ENCODE results near the gene MYO5B.

The MYO5B gene

DNA sequence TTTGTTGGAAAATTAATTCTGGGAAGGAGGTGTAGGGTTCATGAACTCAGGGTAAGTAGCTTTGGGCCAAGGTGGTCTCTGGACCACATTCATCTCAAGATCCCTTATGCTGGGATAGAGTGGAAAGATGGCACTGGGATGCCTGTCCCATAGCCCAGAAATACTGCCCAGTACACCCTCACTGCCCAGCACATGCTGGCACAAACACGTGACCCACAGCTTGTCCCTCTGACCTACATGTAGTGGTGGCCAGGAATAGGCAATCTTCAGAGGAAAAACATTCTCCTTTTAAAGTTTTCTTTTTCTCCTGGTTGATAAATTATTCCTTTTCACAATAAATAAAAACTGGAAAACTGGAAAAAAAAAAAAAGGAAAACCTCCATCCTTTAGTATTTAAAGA is 246.0 kb downstream of the MYO5B start:
- in situ Hi-C loops (cut with HindIII; ENCODE audit: low pct_unique_long_range_greater_than_20kb, low sequenced_read_pairs) = no loop called here

DNA sequence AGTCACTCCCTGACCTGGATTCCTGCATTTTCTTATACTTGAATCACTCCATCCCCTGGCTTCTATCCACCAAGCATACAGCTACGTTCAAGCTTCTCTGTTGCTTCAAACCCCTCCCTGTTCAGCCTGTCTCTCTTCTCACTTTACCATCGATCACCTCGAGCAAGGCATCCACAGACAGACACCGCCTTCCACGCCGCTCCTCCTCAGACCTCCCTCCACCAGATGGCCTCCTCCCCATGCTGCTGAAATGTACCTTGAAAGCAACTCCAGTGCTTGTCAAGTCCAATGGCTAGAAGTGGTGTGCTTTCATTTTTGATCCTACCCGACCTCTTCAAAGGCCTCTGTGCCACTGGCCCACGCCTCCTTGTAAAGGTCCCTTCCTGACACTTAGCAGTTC is 250.3 kb downstream of the MYO5B start:
- in situ Hi-C loops (cut with HindIII; ENCODE audit: low pct_unique_long_range_greater_than_20kb, low sequenced_read_pairs) = no loop called here
- no peak for DNase-seq (ENCODE audit: low read depth in 1 of 2, low spot score in 1 of 2)
- no peak for TF ChIP-seq JUND (IDR thresholded peaks at IDR 0.05; ENCODE audit: low read depth)

More for the DNA sequence above, 246.0 kb downstream of the MYO5B start:
- DNase-seq (ENCODE audit: low read depth in 1 of 2, low spot score in 1 of 2) = no peak
- TF ChIP-seq JUND (IDR thresholded peaks at IDR 0.05; ENCODE audit: low read depth) = no peak

DNA sequence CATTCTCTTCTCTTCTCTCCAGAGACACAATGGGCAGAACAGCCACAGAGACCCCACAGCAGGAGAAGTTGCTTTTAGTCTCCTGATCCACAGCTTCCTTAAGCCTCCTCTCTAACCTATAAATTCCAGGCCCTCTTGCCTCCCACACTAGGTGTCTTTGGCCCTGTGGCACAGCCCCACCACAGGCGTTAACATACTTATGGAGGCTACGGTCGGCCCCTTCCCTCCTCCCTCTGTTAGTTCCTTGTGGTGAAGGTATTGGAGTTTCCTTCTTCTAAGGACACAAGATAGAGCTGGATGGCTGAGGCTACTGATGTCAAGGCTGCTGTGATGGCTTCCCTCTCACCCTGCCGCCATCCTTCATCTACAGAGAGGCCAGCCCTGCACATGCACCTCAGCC is 258.1 kb downstream of the MYO5B start:
- TF ChIP-seq JUND (IDR thresholded peaks at IDR 0.05; ENCODE audit: low read depth) = no peak
- DNase-seq (ENCODE audit: low read depth in 1 of 2, low spot score in 1 of 2) = no peak
- in situ Hi-C loops (cut with HindIII; ENCODE audit: low pct_unique_long_range_greater_than_20kb, low sequenced_read_pairs) = no loop called here

DNA sequence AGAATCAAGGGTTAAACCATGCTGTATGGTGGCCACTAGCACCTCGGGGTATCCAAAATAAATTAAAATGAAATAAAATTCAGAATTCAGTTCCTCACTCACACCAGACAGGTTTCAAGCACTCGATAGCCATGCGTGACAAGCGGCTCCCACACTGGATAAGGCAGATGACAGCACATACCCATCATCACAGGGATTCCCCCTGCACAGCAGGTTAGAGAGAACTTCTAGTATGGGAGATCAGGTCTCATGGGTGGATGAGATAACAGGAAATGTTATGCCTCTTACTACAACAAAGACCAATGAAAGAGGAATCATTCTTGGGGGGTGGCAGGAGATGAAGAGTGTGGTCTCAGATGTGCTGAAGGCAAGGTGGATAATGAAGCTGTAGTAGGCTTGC is 259.7 kb downstream of the MYO5B start:
- in situ Hi-C loops (cut with HindIII; ENCODE audit: low pct_unique_long_range_greater_than_20kb, low sequenced_read_pairs) = no loop called here
- no peak for TF ChIP-seq JUND (IDR thresholded peaks at IDR 0.05; ENCODE audit: low read depth)
- no peak for DNase-seq (ENCODE audit: low read depth in 1 of 2, low spot score in 1 of 2)

DNA sequence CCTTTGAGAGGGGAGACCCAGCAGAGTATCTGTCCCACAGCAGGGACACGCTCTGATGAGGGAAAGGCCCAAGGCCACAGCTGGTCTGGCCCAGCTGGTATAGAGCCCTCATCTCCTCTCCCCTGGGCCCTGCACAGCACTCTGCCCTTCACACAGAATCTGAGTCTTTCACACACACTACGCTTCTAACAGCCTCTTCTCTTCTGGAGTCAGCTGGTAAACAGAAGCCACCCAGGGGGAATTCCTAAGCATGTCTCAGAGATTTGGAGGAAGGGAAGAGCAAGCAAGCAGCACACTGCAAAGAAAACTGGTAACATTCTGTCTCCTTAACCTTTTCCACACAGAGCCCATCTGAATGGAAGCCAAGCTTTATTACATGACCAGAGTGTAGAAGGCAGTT is 260.5 kb downstream of the MYO5B start:
- in situ Hi-C loops (cut with HindIII; ENCODE audit: low pct_unique_long_range_greater_than_20kb, low sequenced_read_pairs) = no loop called here
- no peak for DNase-seq (ENCODE audit: low read depth in 1 of 2, low spot score in 1 of 2)
- TF ChIP-seq JUND (IDR thresholded peaks at IDR 0.05; ENCODE audit: low read depth) = no peak

DNA sequence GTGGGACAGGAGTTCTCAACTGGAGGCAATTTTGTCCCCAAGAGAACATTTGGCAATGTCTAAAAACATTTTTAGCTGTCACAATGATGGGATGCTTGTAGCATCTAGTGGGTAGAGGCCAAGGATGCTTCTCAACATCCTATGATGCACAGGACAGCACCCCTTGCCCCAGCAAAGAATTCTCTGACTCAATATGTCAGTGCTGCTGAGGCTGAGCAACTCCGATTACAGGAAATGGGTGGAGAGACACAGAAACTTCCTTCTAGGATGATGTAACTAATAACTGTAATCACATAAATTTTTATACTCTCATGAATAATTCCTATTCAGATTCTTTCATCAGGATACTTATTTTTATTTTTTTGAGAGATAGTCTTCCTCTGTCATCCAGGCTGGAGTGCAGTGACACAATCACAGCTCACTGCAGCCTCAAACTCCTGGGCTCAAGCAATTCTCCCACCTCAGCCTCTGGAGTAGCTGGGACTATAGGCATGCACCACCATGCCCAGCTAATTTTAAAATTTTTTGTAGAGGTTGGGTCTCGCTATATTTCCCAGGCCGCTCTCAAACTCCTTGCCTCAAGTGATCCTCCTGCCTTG is 261.3 kb downstream of the MYO5B start:
- no peak for TF ChIP-seq JUND (IDR thresholded peaks at IDR 0.05; ENCODE audit: low read depth)
- no peak for DNase-seq (ENCODE audit: low read depth in 1 of 2, low spot score in 1 of 2)
- in situ Hi-C loops (cut with HindIII; ENCODE audit: low pct_unique_long_range_greater_than_20kb, low sequenced_read_pairs) = no loop called here

DNA sequence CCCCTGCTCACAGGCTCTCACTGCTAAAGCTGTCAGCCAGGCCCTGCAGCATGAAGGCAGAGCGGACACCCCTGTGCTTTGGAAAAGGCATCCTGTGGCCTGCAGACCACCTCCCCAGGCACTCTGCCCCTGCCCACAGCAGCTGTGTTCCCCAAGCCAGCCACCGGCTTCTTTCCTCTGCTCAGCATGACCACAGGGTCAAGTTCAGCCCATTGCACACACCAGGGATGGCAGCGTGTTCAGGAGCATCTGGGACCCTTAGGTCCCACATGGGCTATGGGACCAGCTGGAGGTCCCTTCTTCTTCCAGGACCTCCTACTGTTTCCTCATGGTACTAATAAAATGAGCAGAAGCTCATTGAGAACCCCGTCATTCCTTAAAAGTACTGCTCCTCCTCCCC is 263.2 kb downstream of the MYO5B start:
- TF ChIP-seq JUND (IDR thresholded peaks at IDR 0.05; ENCODE audit: low read depth) = no peak
- in situ Hi-C loops (cut with HindIII; ENCODE audit: low pct_unique_long_range_greater_than_20kb, low sequenced_read_pairs) = no loop called here
- no peak for DNase-seq (ENCODE audit: low read depth in 1 of 2, low spot score in 1 of 2)

DNA sequence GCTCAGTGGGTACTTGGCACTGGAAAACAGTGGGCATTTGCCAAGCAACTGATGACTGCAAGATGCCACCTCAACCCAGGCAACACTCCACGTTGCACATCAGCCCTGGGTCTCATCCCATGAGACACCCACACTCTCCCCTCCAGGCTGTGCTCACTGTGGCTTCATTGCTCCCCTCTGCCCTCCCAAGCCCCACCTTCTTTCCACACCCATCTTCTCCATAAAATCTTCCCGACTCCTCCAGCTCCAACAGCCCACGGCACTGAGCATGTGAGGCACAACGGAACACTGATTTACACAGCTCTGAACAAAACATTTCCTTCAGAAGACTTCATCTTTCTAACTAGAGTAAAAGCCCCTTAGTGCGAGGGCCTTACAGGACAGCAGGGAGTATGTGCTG is 263.8 kb downstream of the MYO5B start:
- no peak for TF ChIP-seq JUND (IDR thresholded peaks at IDR 0.05; ENCODE audit: low read depth)
- in situ Hi-C loops (cut with HindIII; ENCODE audit: low pct_unique_long_range_greater_than_20kb, low sequenced_read_pairs) = no loop called here
- DNase-seq (ENCODE audit: low read depth in 1 of 2, low spot score in 1 of 2) = no peak

DNA sequence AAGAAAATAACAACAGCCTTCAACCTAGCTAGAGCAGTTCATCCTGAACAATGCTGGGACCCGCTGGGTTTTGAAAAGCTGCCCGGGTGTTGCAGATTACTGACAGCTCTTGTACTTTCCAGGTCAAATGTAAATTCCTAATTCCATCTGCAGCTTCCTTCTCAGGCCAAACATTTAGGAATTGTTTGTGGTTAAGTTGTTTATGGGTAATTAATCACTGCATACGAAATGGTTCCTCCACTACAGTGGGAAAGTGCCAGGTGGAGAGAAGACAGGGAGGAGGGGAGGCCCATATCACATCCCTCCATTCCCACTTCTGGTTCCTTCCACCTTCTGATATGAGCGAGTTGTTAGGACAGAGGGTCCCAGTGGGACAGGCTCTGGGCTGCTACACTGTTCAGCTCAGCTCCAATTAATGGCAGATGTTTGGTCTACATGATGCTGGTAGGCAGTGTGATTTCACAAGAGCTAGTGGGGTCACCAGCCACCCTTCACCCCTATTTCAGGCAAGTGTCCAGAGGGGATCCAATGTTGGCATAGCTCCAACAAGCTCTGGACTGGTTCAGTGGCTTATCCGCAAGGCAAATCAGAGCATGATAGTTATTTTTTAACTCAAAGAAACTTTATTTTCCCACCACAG is 268.7 kb downstream of the MYO5B start:
- DNase-seq (ENCODE audit: low read depth in 1 of 2, low spot score in 1 of 2) = no peak
- TF ChIP-seq JUND (IDR thresholded peaks at IDR 0.05; ENCODE audit: low read depth) = no peak
- in situ Hi-C loops (cut with HindIII; ENCODE audit: low pct_unique_long_range_greater_than_20kb, low sequenced_read_pairs) = no loop called here

DNA sequence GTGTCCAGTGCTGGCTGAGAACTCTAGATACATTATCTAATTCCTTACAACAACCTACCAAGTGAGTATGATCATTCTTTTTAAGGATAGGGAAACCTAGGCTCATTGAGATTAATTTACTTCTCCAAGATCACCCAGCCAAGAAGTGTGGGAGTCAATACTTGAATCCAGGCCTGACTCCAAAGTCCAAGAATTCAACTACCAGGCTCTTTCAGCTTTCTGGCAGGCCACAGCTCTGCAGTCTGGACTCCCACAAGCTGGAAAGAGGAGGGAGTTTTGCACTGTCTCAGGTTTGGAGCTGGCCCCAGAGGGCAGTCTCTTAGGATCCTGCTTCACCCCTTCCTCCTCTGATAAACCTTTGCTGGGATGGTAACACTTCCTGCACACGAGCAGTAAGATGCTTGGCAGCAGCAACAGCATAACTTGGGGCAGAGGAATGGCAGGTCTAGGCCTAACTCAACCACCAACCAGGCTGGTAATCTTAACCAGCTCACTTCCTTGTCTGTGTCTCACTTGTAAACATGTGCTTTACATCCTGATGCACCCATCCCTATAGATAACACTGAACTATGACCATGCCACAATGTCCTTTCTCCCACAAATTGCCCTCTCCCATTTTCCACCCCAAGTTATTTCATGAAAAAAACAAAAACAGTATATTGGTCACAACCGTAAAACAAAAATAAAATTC is 270.5 kb downstream of the MYO5B start:
- TF ChIP-seq JUND (IDR thresholded peaks at IDR 0.05; ENCODE audit: low read depth) = no peak
- DNase-seq (ENCODE audit: low read depth in 1 of 2, low spot score in 1 of 2) = no peak
- in situ Hi-C loops (cut with HindIII; ENCODE audit: low pct_unique_long_range_greater_than_20kb, low sequenced_read_pairs) = no loop called here

DNA sequence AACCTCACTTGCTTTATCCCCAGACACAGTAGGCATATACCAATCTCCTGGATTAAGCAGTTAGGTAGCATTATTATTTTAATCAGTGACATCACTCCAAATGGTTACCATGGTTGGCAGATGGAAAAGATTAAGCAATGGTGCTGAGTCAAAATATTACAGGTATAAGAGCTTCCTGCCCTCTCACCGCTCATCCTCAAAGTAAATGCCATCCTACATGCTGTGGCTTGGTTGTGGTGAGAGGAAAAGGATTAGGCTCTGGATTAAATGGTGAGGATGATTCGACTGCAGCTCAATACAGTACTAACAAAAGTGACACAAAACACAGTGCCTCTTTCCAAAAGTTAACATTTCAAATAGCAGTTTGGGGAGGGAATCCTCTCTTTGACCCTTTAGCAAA is 272.7 kb downstream of the MYO5B start:
- no peak for DNase-seq (ENCODE audit: low read depth in 1 of 2, low spot score in 1 of 2)
- in situ Hi-C loops (cut with HindIII; ENCODE audit: low pct_unique_long_range_greater_than_20kb, low sequenced_read_pairs) = no loop called here
- TF ChIP-seq JUND (IDR thresholded peaks at IDR 0.05; ENCODE audit: low read depth) = no peak

DNA sequence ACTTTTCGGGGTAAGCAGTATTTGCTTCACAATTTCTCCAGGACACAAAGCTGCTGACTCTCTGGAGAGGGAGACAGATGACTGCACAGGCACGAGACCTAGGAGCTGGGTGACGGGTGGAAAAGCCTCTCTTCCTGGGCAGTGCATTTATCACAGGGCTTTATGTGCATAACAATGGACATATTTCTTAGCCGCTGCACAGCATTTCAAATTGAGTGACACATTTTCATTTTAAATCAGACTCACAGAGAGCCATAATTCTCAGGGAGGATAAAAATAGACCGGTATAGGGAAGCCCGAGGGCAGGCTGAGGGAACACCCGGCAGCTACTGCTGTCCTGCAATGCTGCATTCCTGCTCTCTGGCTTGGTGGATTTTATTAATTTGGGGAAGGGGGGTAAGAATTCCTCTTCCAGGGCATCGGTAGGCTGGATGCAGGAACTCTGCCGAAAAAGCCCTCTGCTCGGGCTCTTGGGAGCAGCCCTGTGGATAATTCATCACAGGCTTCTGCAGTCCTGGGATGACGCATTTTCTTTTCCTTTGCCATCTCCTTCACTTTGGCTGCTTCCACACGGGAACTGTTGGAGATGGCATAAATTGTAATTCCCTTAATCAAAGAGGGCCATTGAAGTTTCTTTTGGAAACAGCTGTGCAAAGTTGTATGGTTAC is 273.5 kb downstream of the MYO5B start:
- no peak for DNase-seq (ENCODE audit: low read depth in 1 of 2, low spot score in 1 of 2)
- TF ChIP-seq JUND (IDR thresholded peaks at IDR 0.05; ENCODE audit: low read depth) = no peak
- in situ Hi-C loops (cut with HindIII; ENCODE audit: low pct_unique_long_range_greater_than_20kb, low sequenced_read_pairs) = no loop called here

DNA sequence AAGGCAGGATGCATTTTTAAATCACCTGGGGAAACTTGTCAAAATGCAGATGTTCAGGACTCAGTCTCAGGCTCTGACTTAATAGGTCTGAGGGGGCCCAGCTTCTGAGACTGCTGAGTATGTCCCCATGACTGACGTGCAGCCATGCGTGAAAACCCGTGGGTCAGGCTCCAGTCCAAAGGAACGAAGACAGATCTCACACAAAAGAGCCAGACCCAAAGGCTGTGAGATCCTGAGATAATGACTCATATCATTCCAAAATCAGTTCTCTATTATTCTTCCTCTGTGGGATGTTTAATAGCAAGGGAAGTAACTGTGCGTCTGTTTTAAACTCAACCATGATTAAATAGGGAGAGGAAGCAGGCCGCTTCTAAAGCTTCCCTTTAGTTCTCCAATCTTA is 274.2 kb downstream of the MYO5B start:
- no peak for TF ChIP-seq JUND (IDR thresholded peaks at IDR 0.05; ENCODE audit: low read depth)
- DNase-seq (ENCODE audit: low read depth in 1 of 2, low spot score in 1 of 2) = no peak
- in situ Hi-C loops (cut with HindIII; ENCODE audit: low pct_unique_long_range_greater_than_20kb, low sequenced_read_pairs) = no loop called here
